K562 (cell line): ENCODE measurements around the gene FASTKD1. TPM values are rescaled to one million over a fixed set of nuclear protein-coding genes. Genes with fewer than 3 reads are reported as not detected.

ENCODE experiments used
- ATAC-seq: fragments of 200-7000 bp; cut with Tn5 transposase; 3 replicates; pipeline ENCODE4 v1.9.1; 2020; ENCODE audit warnings: moderate library complexity
- Bru-seq: library from RNA; stranded (reverse); fragments of 400-500 nt; gene quantifications from one replicate; lab custom pipeline; 2021; lab: Mats Ljungman, UMichigan
- BruChase-seq, 2 experiments: library from RNA; stranded (reverse); fragments of 400-500 nt; gene quantifications; one replicate each; lab custom pipeline; 2021; lab: Mats Ljungman, UMichigan
- BruUV-seq: library from RNA; stranded (reverse); fragments of 400-500 nt; replicated peaks from 2 replicates; lab custom pipeline; 2021; lab: Mats Ljungman, UMichigan
- CTCF ChIA-PET: fragments of 300-600 bp; formaldehyde crosslinking; extraction: SDS; loops from one replicate; lab custom pipeline; 2021; ENCODE audit warnings: low intra/inter-chr PET ratio; lab: Yijun Ruan, JAX
- POLR2A ChIA-PET: fragments of 300-600, 350-650 bp; sonication (Branson Sonifier 250); formaldehyde crosslinking; extraction: SDS; loops from one replicate; lab custom pipeline; 2021; ENCODE audit warnings: antibody characterized with exemption, inconsistent platforms; lab: Yijun Ruan, JAX
- DNase-seq, 4 experiments: peaks; one replicate each; pipeline versions ENCODE4 v3.0.0 to v3.0.0-alpha.2; 2011 to 2018; ENCODE audit warnings: low spot score in 3 of 4, mixed read lengths in 3 of 4; ENCODE audit errors: extremely low read depth in 1 of 4
- FAIRE-seq: peaks from 2 replicates; lab custom pipeline; 2011; peaks lifted over from hg19 to GRCh38; lab: Jason Lieb, UNC
- H2AFZ ChIP-seq: 2 replicates; pipeline ENCODE4 v1.6.0; 2011; ENCODE audit warnings: low read depth, low read length, control low read depth, inconsistent platforms
- H3K27ac ChIP-seq: fragments of 200-600 bp; 3 replicates; pipeline ENCODE4 v1.8.0; 2011; ENCODE audit warnings: low read depth, mild to moderate bottlenecking, control low read depth, inconsistent platforms, low read length, moderate library complexity, mixed read lengths; ENCODE audit errors: extremely low read depth
- H3K27me3 ChIP-seq, 2 experiments: fragments of 300-600 bp in 1 of 2; 2 replicates in 1 of 2; 3 replicates in 1 of 2; pipeline versions ENCODE4 v1.6.0 to v1.8.0; 2011; ENCODE audit warnings: inconsistent platforms in 2 of 2, low read length in 2 of 2, mild to moderate bottlenecking in 1 of 2, mixed read lengths in 1 of 2, moderate library complexity in 1 of 2; ENCODE audit not compliant: control insufficient read depth in 2 of 2, insufficient read depth in 2 of 2
- H3K36me3 ChIP-seq: fragments of 300-600 bp; 3 replicates; pipeline ENCODE4 v1.8.0; 2011; ENCODE audit warnings: mild to moderate bottlenecking, low read length, inconsistent platforms; ENCODE audit not compliant: control insufficient read depth, insufficient read depth
- H3K4me1 ChIP-seq, 2 experiments: fragments of 200-600 bp in 1 of 2; replicated peaks in 1 of 2; 2 replicates in 1 of 2; 3 replicates in 1 of 2; pipeline versions ENCODE4 v1.5.1 to v1.8.0; 2011; ENCODE audit warnings: inconsistent platforms in 2 of 2, low read length in 2 of 2, mild to moderate bottlenecking in 1 of 2, mixed read lengths in 1 of 2, moderate library complexity in 1 of 2; ENCODE audit not compliant: control insufficient read depth in 2 of 2, insufficient read depth in 2 of 2
- H3K4me2 ChIP-seq: 2 replicates; pipeline ENCODE4 v1.6.1; 2011; ENCODE audit warnings: low read length, control low read depth, inconsistent platforms, mixed read lengths; ENCODE audit not compliant: insufficient read depth
- H3K4me3 ChIP-seq: fragments of 200-600 bp; sonication (generic), shearing (Covaris generic); 2 replicates; pipeline ENCODE4 v1.5.1; 2016; ENCODE audit warnings: control low read depth, inconsistent platforms
- H3K79me2 ChIP-seq: fragments of 200-600 bp; 3 replicates; pipeline ENCODE4 v1.8.0; 2011; ENCODE audit warnings: low read length, inconsistent platforms; ENCODE audit not compliant: control insufficient read depth, insufficient read depth
- H3K9ac ChIP-seq, 2 experiments: 2 replicates each; pipeline versions ENCODE4 v1.6.0 to v1.6.1; 2011; ENCODE audit warnings: low read depth in 2 of 2, low read length in 2 of 2, control low read depth in 1 of 2, inconsistent platforms in 1 of 2, mild to moderate bottlenecking in 1 of 2, mixed read lengths in 1 of 2; ENCODE audit not compliant: insufficient read depth in 1 of 2
- H3K9me1 ChIP-seq: one replicate; pipeline ENCODE4 v1.6.0; 2011; ENCODE audit warnings: inconsistent platforms, mild to moderate bottlenecking, low read length, moderate library complexity; ENCODE audit not compliant: control insufficient read depth, insufficient read depth
- H3K9me3 ChIP-seq: replicated peaks from 2 replicates; pipeline ENCODE4 v1.5.1; 2011; ENCODE audit warnings: low read depth, low read length, inconsistent platforms; ENCODE audit not compliant: control insufficient read depth, insufficient read depth
- H4K20me1 ChIP-seq: replicated peaks from 2 replicates; pipeline ENCODE4 v1.6.1; 2011; ENCODE audit warnings: low read length, inconsistent platforms, mixed read lengths; ENCODE audit not compliant: control insufficient read depth, insufficient read depth
- CC2D1A ChIP-seq: fragments of 450-650 bp; IDR thresholded peaks from 2 replicates; pipeline ENCODE4 v1.6.1; 2017; ENCODE audit warnings: mild to moderate bottlenecking
- DDX20 ChIP-seq: fragments of 450-650 bp; IDR thresholded peaks from 2 replicates; pipeline ENCODE4 v1.6.1; 2016; ENCODE audit warnings: missing genetic modification characterization, low read depth, mild to moderate bottlenecking, missing compliant biosample characterization, moderate library complexity
- SMC3 ChIP-seq: conservative IDR thresholded peaks from 2 replicates; pipeline ENCODE4 v1.6.1; 2011; ENCODE audit warnings: low read depth, low read length, improper control_type of control experiment; ENCODE audit not compliant: insufficient read depth
- TAF1 ChIP-seq: IDR thresholded peaks from 2 replicates; pipeline ENCODE4 v1.6.1; 2011; ENCODE audit warnings: mild to moderate bottlenecking, low read length, moderate library complexity; ENCODE audit not compliant: insufficient read depth, control insufficient read depth, severe bottlenecking; ENCODE audit errors: extremely low read depth
- ZNF57 ChIP-seq: fragments of 450-650 bp; formaldehyde crosslinking; IDR thresholded peaks from 2 replicates; pipeline ENCODE4 v1.4.0; 2020; ENCODE audit warnings: mild to moderate bottlenecking, moderate library complexity
- WGBS: fragments of 100-300 bp; shearing (Covaris generic); methylation state at CpG from one replicate; pipeline ENCODE4 v1.1.6; 2016; ENCODE audit warnings: low coverage, mixed read lengths; ENCODE audit not compliant: insufficient coverage; ENCODE audit errors: missing lambda C conversion rate; 5-methylcytosine and 5-hydroxymethylcytosine counted together
- in situ Hi-C: fragments of 300-500 bp; cut with MboI; formaldehyde crosslinking; loops from 4 replicates; pipeline ENCODE4 v1.15.0; 2018; ENCODE audit warnings: inconsistent platforms, mixed read lengths
- intact Hi-C: fragments of 100-400 bp; cut with micrococcal nuclease; formaldehyde crosslinking; loops from 2 replicates; pipeline ENCODE4 v1.14.2; 2022
- long read RNA-seq, 3 experiments: library from polyadenylated mRNA in 2 of 3; library from RNA in 1 of 3; unstranded in 2 of 3; stranded (forward) in 1 of 3; transcript quantifications; one replicate each; pipeline ENCODE4 v2.0.0, GENCODE V29; 2019 to 2022
- polyA minus RNA-seq, 3 experiments: library from RNA; depleted of rRNA, polyadenylated mRNA; stranded (reverse); fragments of >200 nt; gene quantifications; 2 replicates each; pipeline ENCODE4 v1.2.3, GENCODE V29; 2011
- polyA plus RNA-seq, 8 experiments: library from polyadenylated mRNA; depleted of rRNA in 4 of 8; stranded (reverse) in 5 of 8; unstranded in 3 of 8; fragments of >200 nt; fragmentation: Nextera tagmentation in 2 of 8; fragmentation: Illumina TruSeq in 1 of 8; extraction: Ambion mirVana in 2 of 8; extraction: Trizol in 1 of 8; gene quantifications; 2 replicates each; pipeline versions ENCODE4 v1.2.1 to v1.2.3, GENCODE V29; 2011 to 2014; ENCODE audit warnings: inconsistent platforms in 1 of 8, missing spikeins in 1 of 8
- total RNA-seq, 7 experiments: library from RNA; depleted of rRNA in 6 of 7; stranded (reverse); fragments of >200 nt in 6 of 7; fragmentation: Illumina TruSeq in 2 of 7; extraction: Trizol in 2 of 7; gene quantifications; 2 replicates each; pipeline versions ENCODE4 v1.2.1 to v1.2.3, GENCODE V29; 2011 to 2021; ENCODE audit warnings: low replicate concordance in 1 of 7
- TF ChIP-seq, protein P1 (sequence below), 3 experiments: fragments of 200-800 bp in 1 of 3; fragments of 250-450 bp in 1 of 3; fragments of 450-650 bp in 1 of 3; sonication (Bioruptor Pico) in 1 of 3; sonication (Bioruptor generic) in 1 of 3; formaldehyde crosslinking in 1 of 3; IDR thresholded peaks; 2 replicates each; pipeline versions ENCODE4 v1.6.1 to v1.8.0; 2016 to 2022; ENCODE audit warnings: mild to moderate bottlenecking in 2 of 3, missing genetic modification characterization in 2 of 3, missing compliant biosample characterization in 1 of 3, moderate library complexity in 1 of 3

The FASTKD1 gene, protein sequence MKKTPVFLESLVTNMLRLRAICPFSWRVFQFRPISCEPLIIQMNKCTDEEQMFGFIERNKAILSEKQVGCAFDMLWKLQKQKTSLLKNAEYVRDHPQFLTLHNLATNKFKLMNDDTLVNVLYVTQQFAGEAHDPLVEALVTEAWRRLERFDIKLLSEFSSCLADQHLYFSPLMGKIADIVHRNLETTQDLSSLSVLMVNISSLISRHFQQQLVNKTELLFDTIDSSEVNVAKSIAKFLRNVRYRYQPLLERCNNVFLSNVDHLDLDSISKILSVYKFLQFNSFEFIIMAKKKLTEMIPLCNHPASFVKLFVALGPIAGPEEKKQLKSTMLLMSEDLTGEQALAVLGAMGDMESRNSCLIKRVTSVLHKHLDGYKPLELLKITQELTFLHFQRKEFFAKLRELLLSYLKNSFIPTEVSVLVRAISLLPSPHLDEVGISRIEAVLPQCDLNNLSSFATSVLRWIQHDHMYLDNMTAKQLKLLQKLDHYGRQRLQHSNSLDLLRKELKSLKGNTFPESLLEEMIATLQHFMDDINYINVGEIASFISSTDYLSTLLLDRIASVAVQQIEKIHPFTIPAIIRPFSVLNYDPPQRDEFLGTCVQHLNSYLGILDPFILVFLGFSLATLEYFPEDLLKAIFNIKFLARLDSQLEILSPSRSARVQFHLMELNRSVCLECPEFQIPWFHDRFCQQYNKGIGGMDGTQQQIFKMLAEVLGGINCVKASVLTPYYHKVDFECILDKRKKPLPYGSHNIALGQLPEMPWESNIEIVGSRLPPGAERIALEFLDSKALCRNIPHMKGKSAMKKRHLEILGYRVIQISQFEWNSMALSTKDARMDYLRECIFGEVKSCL
- 126 and 375 TPM in 2 replicates for total RNA-seq (2011; cell fraction: chromatin; rRNA removed; ENCODE audit: low replicate concordance)
- total RNA-seq (2011; cell fraction: nucleolus; rRNA removed) = 63.7 and 91.6 TPM in 2 replicates
- total RNA-seq (2011; cell fraction: nucleoplasm; rRNA removed) = 176 and 221 TPM in 2 replicates
- total RNA-seq (2014; rRNA removed) (54.2 and 63.5 TPM in 2 replicates), total RNA-seq (2014; rRNA removed; fragmentation: Illumina TruSeq; extraction: Trizol) (134 and 152 TPM in 2 replicates), total RNA-seq (2015; rRNA removed; fragmentation: Illumina TruSeq; extraction: Trizol) (111 and 119 TPM in 2 replicates), total RNA-seq (2021) (90.0 and 114 TPM in 2 replicates), polyA plus RNA-seq (2011; rRNA removed) (93.3 and 125 TPM in 2 replicates), polyA plus RNA-seq (2014; fragmentation: Illumina TruSeq; extraction: Trizol) (83.6 and 89.9 TPM in 2 replicates), polyA plus RNA-seq (2014; fragmentation: Nextera tagmentation; extraction: Ambion mirVana) (100 to 1,000 TPM; 121 to 132 TPM), polyA plus RNA-seq (2014; rRNA removed) (117 and 129 TPM in 2 replicates), polyA minus RNA-seq (2011; rRNA and poly(A)+ RNA removed) (92.1 and 99.5 TPM in 2 replicates), Bru-seq, nascent RNA (percentile 84 among the genes with signal in this experiment), BruChase-seq, experiment 1, labeled RNA remaining after a 2-hour chase (percentile 91 among the genes with signal in this experiment), BruChase-seq, experiment 2, labeled RNA remaining after a 6-hour chase (percentile 92 among the genes with signal in this experiment)
- 12.6 and 32.4 TPM in 2 replicates for polyA plus RNA-seq (2011; cell fraction: cytosol; rRNA removed)
- 70.2 and 104 TPM in 2 replicates for polyA plus RNA-seq (2011; cell fraction: nucleus; rRNA removed)
- polyA plus RNA-seq (2012) = 72.3 and 82.3 TPM in 2 replicates
- 26.0 and 34.5 TPM in 2 replicates for polyA minus RNA-seq (2011; cell fraction: cytosol; rRNA and poly(A)+ RNA removed)
- 66.9 and 106 TPM in 2 replicates for polyA minus RNA-seq (2011; cell fraction: nucleus; rRNA and poly(A)+ RNA removed)
- long read RNA-seq, experiment 1, transcript FASTKD1-205 (14 exons, 2,791 nt) = minor isoform, 23 of 237 reads
- long read RNA-seq, experiment 1, transcript FASTKD1-208 (3 exons, 541 nt) = minor isoform, 13 of 237 reads
- long read RNA-seq, experiment 1, transcript FASTKD1-204 (15 exons, 2,967 nt) = major isoform, 91 of 237 reads
- long read RNA-seq, experiment 1, partial matches to known transcripts = 32 of 237 reads
- long read RNA-seq, experiment 1, other reads (novel, unspliced or antisense) = 76 of 237 reads
- long read RNA-seq, experiment 2, partial matches to known transcripts = 42 of 66 reads
- long read RNA-seq, experiment 2, other reads (novel, unspliced or antisense) = 23 of 66 reads
- long read RNA-seq, experiment 3, transcript FASTKD1-205 (14 exons, 2,791 nt) = minor isoform, 5 of 48 reads
- long read RNA-seq, experiment 3, transcript FASTKD1-204 (15 exons, 2,967 nt) = major isoform, 18 of 48 reads
- long read RNA-seq, experiment 3, partial matches to known transcripts = 9 of 48 reads
- long read RNA-seq, experiment 3, other reads (novel, unspliced or antisense) = 16 of 48 reads

DNA sequence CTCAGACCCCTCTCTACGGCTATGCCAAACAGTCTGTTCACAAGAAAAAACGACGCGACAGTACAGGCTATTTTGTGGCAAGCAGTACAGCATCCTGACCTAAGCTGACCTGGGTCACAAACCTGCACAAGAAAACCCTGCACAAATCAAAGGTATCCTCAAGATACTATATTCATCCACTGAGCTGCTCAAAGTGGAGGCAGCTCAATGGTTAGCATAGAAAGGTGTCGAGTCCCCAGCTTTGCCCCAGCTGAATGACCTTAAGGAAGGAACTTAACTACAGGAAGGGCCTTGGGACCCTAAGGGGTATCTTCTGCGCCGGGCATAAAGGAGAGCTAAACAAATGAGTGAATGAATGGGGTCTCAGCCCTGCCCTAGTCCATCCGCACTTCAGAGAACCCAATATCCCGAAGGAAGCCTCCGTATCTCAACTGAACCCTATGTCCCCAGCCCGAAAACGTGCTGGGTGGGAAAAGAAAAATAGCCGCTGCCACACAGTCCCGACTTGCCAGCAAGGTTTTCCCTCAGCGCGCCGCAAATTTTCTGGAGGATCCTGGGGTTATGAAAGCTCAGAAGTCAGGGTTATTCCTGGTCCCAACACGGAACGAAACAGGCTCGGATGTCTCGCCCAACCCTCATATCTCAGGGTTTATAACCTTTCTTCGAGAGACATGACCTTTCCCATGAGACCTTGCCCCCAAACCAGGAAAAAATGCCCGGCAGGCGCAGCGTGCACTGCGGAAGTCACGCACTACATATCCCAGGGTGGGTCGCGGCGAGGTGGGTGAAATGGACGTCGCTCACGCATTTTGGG lies at the start of gene FASTKD1:
Gene FASTKD1 (minus strand): TSS at position 706 of the 814 bp plus-strand sequence. CDS start 1,836 bp downstream, outside the sequence.
- H3K9me1 ChIP-seq = no peaks in the 10 kb centered on the region
- peak within 1 kb of the TSS; percentile 80 to 88 for H3K9ac ChIP-seq
- H3K4me3 ChIP-seq = peak within 1 kb of the TSS; percentile 61
- H2AFZ ChIP-seq = peak within 1 kb of the TSS; percentile 87
- H3K4me1 ChIP-seq = peaks cover 4 to 18% of the 10 kb centered on the region in 2 experiments; a peak in 4 of 5 replicates
- H3K36me3 ChIP-seq = peaks cover 21% of the 10 kb centered on the region
- H3K9me3 ChIP-seq = no peaks in the 10 kb centered on the region
- ChIA-PET POLR2A (interaction anchor here (0.6 to 3.4 kb wide), 15 partner anchors 8 to 637 kb away, joined by 3 to 17 read pairs (median 4); partner anchors contain the start of genes PPIG and SSB), CTCF (no interaction called here)
- in situ Hi-C loops (no loop called here), intact Hi-C loops (loop anchor here (1.0 to 10.0 kb wide), 3 partner anchors 11 to 351 kb away; partner anchors contain the start of gene PPIG)
- FAIRE-seq (peak; percentile 97), ATAC-seq (peak; percentile 93), DNase-seq (peak; percentile 83 to 99 (median 89))
- no peaks in the 10 kb centered on the region for H3K27me3 ChIP-seq
- TSS peak; percentile 80 for BruUV-seq
- H4K20me1 ChIP-seq = no peaks in the 10 kb centered on the region
- peak within 1 kb of the TSS; percentile 85 for H3K27ac ChIP-seq
- WGBS = under 1% methylated on average over 33 of the region's 33 CpGs
- peaks cover 50% of the 10 kb centered on the region for H3K79me2 ChIP-seq
- H3K4me2 ChIP-seq = peak within 1 kb of the TSS; percentile 95
- peak; percentile 70 for TF ChIP-seq TAF1
- TF ChIP-seq ZNF57 (CRISPR knock-in tag) = no peak
- TF ChIP-seq DDX20 (tag) = no peak
- 0 out of 2 replicates have a peak, but pooled peaks have one; percentile 45 for TF ChIP-seq CC2D1A
- TF ChIP-seq, protein P1, sequence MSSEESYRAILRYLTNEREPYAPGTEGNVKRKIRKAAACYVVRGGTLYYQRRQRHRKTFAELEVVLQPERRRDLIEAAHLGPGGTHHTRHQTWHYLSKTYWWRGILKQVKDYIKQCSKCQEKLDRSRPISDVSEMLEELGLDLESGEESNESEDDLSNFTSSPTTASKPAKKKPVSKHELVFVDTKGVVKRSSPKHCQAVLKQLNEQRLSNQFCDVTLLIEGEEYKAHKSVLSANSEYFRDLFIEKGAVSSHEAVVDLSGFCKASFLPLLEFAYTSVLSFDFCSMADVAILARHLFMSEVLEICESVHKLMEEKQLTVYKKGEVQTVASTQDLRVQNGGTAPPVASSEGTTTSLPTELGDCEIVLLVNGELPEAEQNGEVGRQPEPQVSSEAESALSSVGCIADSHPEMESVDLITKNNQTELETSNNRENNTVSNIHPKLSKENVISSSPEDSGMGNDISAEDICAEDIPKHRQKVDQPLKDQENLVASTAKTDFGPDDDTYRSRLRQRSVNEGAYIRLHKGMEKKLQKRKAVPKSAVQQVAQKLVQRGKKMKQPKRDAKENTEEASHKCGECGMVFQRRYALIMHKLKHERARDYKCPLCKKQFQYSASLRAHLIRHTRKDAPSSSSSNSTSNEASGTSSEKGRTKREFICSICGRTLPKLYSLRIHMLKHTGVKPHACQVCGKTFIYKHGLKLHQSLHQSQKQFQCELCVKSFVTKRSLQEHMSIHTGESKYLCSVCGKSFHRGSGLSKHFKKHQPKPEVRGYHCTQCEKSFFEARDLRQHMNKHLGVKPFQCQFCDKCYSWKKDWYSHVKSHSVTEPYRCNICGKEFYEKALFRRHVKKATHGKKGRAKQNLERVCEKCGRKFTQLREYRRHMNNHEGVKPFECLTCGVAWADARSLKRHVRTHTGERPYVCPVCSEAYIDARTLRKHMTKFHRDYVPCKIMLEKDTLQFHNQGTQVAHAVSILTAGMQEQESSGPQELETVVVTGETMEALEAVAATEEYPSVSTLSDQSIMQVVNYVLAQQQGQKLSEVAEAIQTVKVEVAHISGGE (CRISPR knock-in tag; IDR thresholded peaks at IDR 0.05) = peak in 1 of 3 experiments; percentile 84; a peak in 2 of 6 replicates
- 0 out of 2 replicates have a peak, but pooled peaks have one; percentile 2 for TF ChIP-seq SMC3
